PC-3 (cell line): ENCODE results near the gene PCAT7.

Source experiments
- EZH2phosphoT487 ChIP-seq: fragments of 300-600 bp; sonication (generic); IDR thresholded peaks from 2 replicates; pipeline ENCODE4 v1.6.1; 2018; ENCODE audit warnings: mild to moderate bottlenecking, antibody characterized with exemption, low read length, borderline replicate concordance
- TF ChIP-seq, protein P1 (sequence below): fragments of 300-600 bp; sonication (generic); conservative IDR thresholded peaks from 2 replicates; pipeline ENCODE4 v1.5.1; 2017; ENCODE audit warnings: antibody characterized with exemption, low read depth, mild to moderate bottlenecking, low read length

DNA sequence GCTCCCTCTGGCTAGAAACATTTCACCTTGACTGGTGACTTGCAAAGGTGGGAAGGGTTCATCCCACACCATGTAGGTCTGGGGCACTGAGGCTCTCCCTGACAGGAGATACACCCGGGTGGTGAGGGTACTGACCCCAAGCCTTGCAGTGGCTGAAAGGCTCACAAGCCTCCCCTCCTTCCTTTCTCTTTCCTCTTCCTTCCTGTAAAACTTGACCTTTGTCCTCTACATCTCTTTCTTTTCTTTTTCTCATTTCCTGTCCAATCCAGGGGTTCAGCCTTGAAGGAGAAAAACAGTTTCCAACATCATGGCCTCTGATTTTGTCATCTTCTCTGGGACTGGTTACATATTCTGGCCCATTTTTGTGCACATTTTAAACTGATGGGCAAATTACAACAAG is 22.2 kb downstream of the PCAT7 start:
- TF ChIP-seq, protein P1, sequence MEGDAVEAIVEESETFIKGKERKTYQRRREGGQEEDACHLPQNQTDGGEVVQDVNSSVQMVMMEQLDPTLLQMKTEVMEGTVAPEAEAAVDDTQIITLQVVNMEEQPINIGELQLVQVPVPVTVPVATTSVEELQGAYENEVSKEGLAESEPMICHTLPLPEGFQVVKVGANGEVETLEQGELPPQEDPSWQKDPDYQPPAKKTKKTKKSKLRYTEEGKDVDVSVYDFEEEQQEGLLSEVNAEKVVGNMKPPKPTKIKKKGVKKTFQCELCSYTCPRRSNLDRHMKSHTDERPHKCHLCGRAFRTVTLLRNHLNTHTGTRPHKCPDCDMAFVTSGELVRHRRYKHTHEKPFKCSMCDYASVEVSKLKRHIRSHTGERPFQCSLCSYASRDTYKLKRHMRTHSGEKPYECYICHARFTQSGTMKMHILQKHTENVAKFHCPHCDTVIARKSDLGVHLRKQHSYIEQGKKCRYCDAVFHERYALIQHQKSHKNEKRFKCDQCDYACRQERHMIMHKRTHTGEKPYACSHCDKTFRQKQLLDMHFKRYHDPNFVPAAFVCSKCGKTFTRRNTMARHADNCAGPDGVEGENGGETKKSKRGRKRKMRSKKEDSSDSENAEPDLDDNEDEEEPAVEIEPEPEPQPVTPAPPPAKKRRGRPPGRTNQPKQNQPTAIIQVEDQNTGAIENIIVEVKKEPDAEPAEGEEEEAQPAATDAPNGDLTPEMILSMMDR, result no peak
- TF ChIP-seq EZH2phosphoT487, result no peak
